WTC11 (cell line): ENCODE results near the gene RRP36. TPM values are rescaled to one million over a fixed set of nuclear protein-coding genes. Genes with fewer than 3 reads are reported as not detected.

ENCODE experiments used
- ATAC-seq: fragments of 200-7000 bp; cut with Tn5 transposase; 2 replicates; pipeline ENCODE4 v1.10.0; 2021; ENCODE audit warnings: mild to moderate bottlenecking, moderate library complexity
- CTCF ChIA-PET: fragments of 300-600 bp; sonication (Branson Sonifier 250); formaldehyde crosslinking; loops from one replicate; lab custom pipeline; 2021; ENCODE audit warnings: antibody characterized with exemption; lab: Charles Lee
- POLR2A ChIA-PET: fragments of 350-600 bp; sonication (Branson Sonifier 250); formaldehyde crosslinking; loops from one replicate; lab custom pipeline; 2021; ENCODE audit warnings: antibody characterized with exemption; lab: Charles Lee
- DNase-seq: peaks from one replicate; pipeline ENCODE4 v3.0.0; 2021; ENCODE audit warnings: low spot score
- H3K27ac Mint-ChIP-seq: 2 replicates; pipeline ENCODE4 v1.8.0; 2021; ENCODE audit warnings: mixed read lengths
- H3K27me3 Mint-ChIP-seq: 2 replicates; pipeline ENCODE4 v1.8.0; 2021; ENCODE audit warnings: low read depth, mild to moderate bottlenecking, moderate library complexity, mixed read lengths
- H3K36me3 Mint-ChIP-seq: 2 replicates; pipeline ENCODE4 v1.8.0; 2021; ENCODE audit warnings: mixed read lengths
- H3K4me1 Mint-ChIP-seq: 2 replicates; pipeline ENCODE4 v1.8.0; 2022; ENCODE audit warnings: mixed read lengths
- H3K4me3 Mint-ChIP-seq: 2 replicates; pipeline ENCODE4 v1.8.0; 2021; ENCODE audit warnings: mild to moderate bottlenecking, moderate library complexity, mixed read lengths
- H3K9me3 Mint-ChIP-seq: 2 replicates; pipeline ENCODE4 v1.8.0; 2021; ENCODE audit warnings: mixed read lengths
- AR ChIP-seq: fragments of 250-450 bp; sonication (Bioruptor Pico); IDR thresholded peaks from 2 replicates; pipeline ENCODE4 v1.9.0; 2021; ENCODE audit warnings: mild to moderate bottlenecking
- ATF1 ChIP-seq: sonication (generic); formaldehyde crosslinking; IDR thresholded peaks from 2 replicates; pipeline ENCODE4 v1.8.1; 2023; ENCODE audit warnings: mild to moderate bottlenecking, moderate library complexity, missing genetic modification reagents
- CBFB ChIP-seq: sonication (generic); formaldehyde crosslinking; IDR thresholded peaks from 2 replicates; pipeline ENCODE4 v1.8.1; 2022; ENCODE audit warnings: mild to moderate bottlenecking, low read depth, missing genetic modification reagents
- EMX1 ChIP-seq: fragments of 250-450 bp; sonication (Bioruptor Pico); IDR thresholded peaks from 2 replicates; pipeline ENCODE4 v1.8.0; 2021; ENCODE audit warnings: mild to moderate bottlenecking
- FOXK1 ChIP-seq: sonication (generic); formaldehyde crosslinking; IDR thresholded peaks from 2 replicates; pipeline ENCODE4 v1.8.0; 2022; ENCODE audit warnings: mild to moderate bottlenecking, moderate library complexity, missing genetic modification reagents
- GRHL2 ChIP-seq: fragments of 250-450 bp; sonication (Bioruptor Pico); IDR thresholded peaks from 2 replicates; pipeline ENCODE4 v1.8.0; 2022; ENCODE audit warnings: mild to moderate bottlenecking, moderate library complexity; ENCODE audit not compliant: insufficient replicate concordance, severe bottlenecking
- HMGA2 ChIP-seq: fragments of 250-450 bp; sonication (Bioruptor Pico); IDR thresholded peaks from 2 replicates; pipeline ENCODE4 v1.4.0; 2021; ENCODE audit warnings: mild to moderate bottlenecking, moderate library complexity
- HMGXB4 ChIP-seq: sonication (generic); formaldehyde crosslinking; IDR thresholded peaks from 2 replicates; pipeline ENCODE4 v1.8.1; 2023; ENCODE audit warnings: mild to moderate bottlenecking, moderate library complexity, missing genetic modification reagents
- JAZF1 ChIP-seq: fragments of 250-450 bp; sonication (Bioruptor Pico); IDR thresholded peaks from 2 replicates; pipeline ENCODE4 v1.9.0; 2021; ENCODE audit warnings: moderate library complexity, mild to moderate bottlenecking, inconsistent platforms
- MXD4 ChIP-seq: fragments of 250-450 bp; sonication (Bioruptor Pico); IDR thresholded peaks from 2 replicates; pipeline ENCODE4 v1.8.0; 2021; ENCODE audit warnings: mild to moderate bottlenecking, moderate library complexity, borderline replicate concordance
- MYBL2 ChIP-seq: sonication (generic); formaldehyde crosslinking; IDR thresholded peaks from 2 replicates; pipeline ENCODE4 v1.8.1; 2023; ENCODE audit warnings: mild to moderate bottlenecking, moderate library complexity, missing genetic modification reagents
- NR3C1 ChIP-seq: sonication (generic); formaldehyde crosslinking; conservative IDR thresholded peaks from 2 replicates; pipeline ENCODE4 v1.8.1; 2023; ENCODE audit warnings: low read depth, mild to moderate bottlenecking, missing genetic modification reagents
- TCF7 ChIP-seq: sonication (generic); formaldehyde crosslinking; IDR thresholded peaks from 2 replicates; pipeline ENCODE4 v1.8.0; 2022; ENCODE audit warnings: mild to moderate bottlenecking, low read depth, missing genetic modification reagents, moderate library complexity
- TEAD1 ChIP-seq: sonication (generic); formaldehyde crosslinking; IDR thresholded peaks from 2 replicates; pipeline ENCODE4 v1.8.0; 2022; ENCODE audit warnings: mild to moderate bottlenecking, missing genetic modification reagents
- TEAD4 ChIP-seq: sonication (generic); formaldehyde crosslinking; IDR thresholded peaks from 2 replicates; pipeline ENCODE4 v1.8.0; 2022; ENCODE audit warnings: mild to moderate bottlenecking, missing genetic modification reagents
- USF1 ChIP-seq: sonication (generic); formaldehyde crosslinking; IDR thresholded peaks from 2 replicates; pipeline ENCODE4 v1.8.0; 2022; ENCODE audit warnings: mild to moderate bottlenecking, missing genetic modification reagents
- ZMAT4 ChIP-seq: fragments of 250-450 bp; sonication (Bioruptor Pico); IDR thresholded peaks from 2 replicates; pipeline ENCODE4 v1.9.0; 2021; ENCODE audit warnings: mild to moderate bottlenecking
- ZNF317 ChIP-seq: sonication (generic); formaldehyde crosslinking; IDR thresholded peaks from 2 replicates; pipeline ENCODE4 v1.8.1; 2023; ENCODE audit warnings: low read depth, mild to moderate bottlenecking, moderate library complexity, missing genetic modification reagents, borderline replicate concordance
- ZNF396 ChIP-seq: fragments of 250-450 bp; sonication (Bioruptor Pico); IDR thresholded peaks from 2 replicates; pipeline ENCODE4 v1.8.0; 2021; ENCODE audit warnings: mild to moderate bottlenecking, moderate library complexity, borderline replicate concordance
- total RNA-seq: library from RNA; stranded (reverse); gene quantifications from 3 replicates; pipeline ENCODE4 v1.2.3, GENCODE V29; 2021
- TF ChIP-seq, protein P1 (sequence below): fragments of 250-450 bp; sonication (Bioruptor Pico); IDR thresholded peaks from 2 replicates; pipeline ENCODE4 v1.9.0; 2021; ENCODE audit warnings: mild to moderate bottlenecking, borderline replicate concordance
- TF ChIP-seq, protein P2 (sequence below): sonication (generic); formaldehyde crosslinking; IDR thresholded peaks from 2 replicates; pipeline ENCODE4 v1.8.1; 2022; ENCODE audit warnings: missing genetic modification reagents, borderline replicate concordance

RRP36 gene
- total RNA-seq, 1 experiment from 2014 or later: 81.0 TPM

DNA sequence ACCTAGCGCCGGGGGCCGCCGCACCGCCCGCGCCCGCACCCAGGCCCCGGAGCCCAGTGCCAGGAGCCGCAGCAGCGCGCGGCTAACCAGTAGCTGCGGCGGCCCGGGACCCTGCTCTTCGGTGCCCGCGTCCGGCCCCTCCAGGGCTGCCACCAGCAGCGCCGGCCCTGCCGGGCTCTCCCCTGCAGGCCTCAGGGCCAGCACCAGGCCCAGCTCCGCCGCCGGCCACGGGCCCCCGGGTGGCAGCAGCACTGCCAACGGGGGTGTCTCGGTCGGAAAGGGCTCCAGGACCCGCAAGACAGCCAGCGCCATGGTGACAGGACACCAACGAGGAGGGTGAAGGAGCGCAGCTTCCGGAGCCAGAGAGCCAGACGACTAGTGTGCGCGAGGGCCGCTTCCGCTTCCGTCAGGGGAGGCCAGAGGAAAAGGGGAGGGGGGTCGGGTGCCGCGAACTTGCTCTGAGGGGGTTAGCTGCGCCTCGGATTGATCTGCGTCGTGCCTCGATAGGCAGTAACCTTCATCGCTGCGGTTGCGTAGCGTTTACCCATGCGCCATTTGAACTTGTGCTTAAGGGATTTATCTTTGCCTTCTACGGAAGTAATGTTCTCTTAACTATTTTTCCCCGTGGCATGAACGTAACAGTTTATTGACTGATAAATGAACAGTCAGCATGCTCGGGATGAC is 42.4 kb upstream of the RRP36 start, which contains the start of gene PEX6 (continued):
- TF ChIP-seq NR3C1 (CRISPR knock-in tag): no peak
- TF ChIP-seq FOXK1 (CRISPR knock-in tag): 0 out of 2 replicates have a peak, but pooled peaks have one; percentile 23
- 0 out of 2 replicates have a peak, but pooled peaks have one; percentile 30 for TF ChIP-seq TEAD1 (CRISPR knock-in tag)
- no peak for TF ChIP-seq HMGA2 (CRISPR knock-in tag)
- peak; percentile 50; the same call in 1 of the 2 replicates for TF ChIP-seq USF1 (CRISPR knock-in tag)
- no peak for TF ChIP-seq CBFB (CRISPR knock-in tag)
- TF ChIP-seq MXD4 (CRISPR knock-in tag): no peak
- TF ChIP-seq HMGXB4 (CRISPR knock-in tag): peak; percentile 85; the same call in 1 of the 2 replicates
- TF ChIP-seq EMX1: no peak

DNA sequence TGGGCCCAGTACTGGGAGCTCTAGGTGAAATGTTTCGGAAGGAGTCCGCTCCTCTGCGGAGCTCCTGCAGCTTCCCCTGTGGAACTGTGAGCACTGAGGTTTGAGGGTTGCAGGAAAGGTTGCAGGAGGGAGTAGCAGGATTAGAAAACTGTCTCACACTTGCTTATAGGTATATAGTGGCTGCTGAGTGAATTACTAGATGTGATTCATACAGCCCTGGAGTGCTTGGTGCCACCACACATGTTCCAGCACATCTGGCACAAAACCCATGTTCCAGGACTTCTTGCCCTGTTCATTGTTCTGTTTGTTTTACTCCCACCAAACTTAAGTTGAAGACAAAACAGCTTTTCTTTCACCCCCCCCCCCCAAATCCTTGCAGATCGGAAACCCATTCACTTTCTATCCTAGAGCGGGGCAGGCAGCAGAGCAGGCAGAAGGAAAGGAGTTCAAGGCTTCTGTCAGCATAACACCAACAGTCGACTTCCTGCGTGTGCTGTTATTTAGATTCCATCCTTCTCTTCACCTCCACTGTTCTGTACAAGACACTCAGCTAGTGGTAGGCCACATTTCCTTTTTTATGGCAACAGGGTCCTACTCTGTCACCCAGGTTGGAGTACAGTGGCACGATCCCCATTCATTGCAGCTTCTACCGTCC is 41.8 kb upstream of the RRP36 start:
- Mint-ChIP-seq H3K27ac (peak overlapping the region; percentile 98), H3K4me1 (peaks cover 22% of the 10 kb centered on the region), H3K4me3 (peak overlapping the region; percentile 91), H3K36me3 (no peaks in the 10 kb centered on the region), H3K27me3 (no peaks in the 10 kb centered on the region), H3K9me3 (no peaks in the 10 kb centered on the region)
- no peak for DNase-seq
- POLR2A ChIA-PET: interaction anchor here (0.6 to 1.9 kb wide), 10 partner anchors 14 to 73 kb away, joined by 3 to 11 read pairs (median 3); partner anchors contain the start of genes CNPY3 and GNMT
- 0 out of 2 replicates have a peak, but pooled peaks have one; percentile 0 for ATAC-seq
- CTCF ChIA-PET: interaction anchor here (1.1 to 3.7 kb wide), 10 partner anchors 11 to 164 kb away, joined by 3 to 19 read pairs (median 5); partner anchors contain the start of genes GNMT, KLHDC3 and MEA1
- TF ChIP-seq CBFB (CRISPR knock-in tag) (no peak), ZNF317 (CRISPR knock-in tag) (no peak), TCF7 (CRISPR knock-in tag) (no peak), AR (CRISPR knock-in tag) (no peak), GRHL2 (CRISPR knock-in tag) (no peak), TEAD4 (CRISPR knock-in tag) (no peak), HMGA2 (CRISPR knock-in tag) (no peak), JAZF1 (no peak), USF1 (CRISPR knock-in tag) (no peak), ATF1 (CRISPR knock-in tag) (no peak), MYBL2 (CRISPR knock-in tag) (no peak), ZNF396 (CRISPR knock-in tag) (no peak), ZMAT4 (CRISPR knock-in tag) (no peak)
- TF ChIP-seq, protein P1, sequence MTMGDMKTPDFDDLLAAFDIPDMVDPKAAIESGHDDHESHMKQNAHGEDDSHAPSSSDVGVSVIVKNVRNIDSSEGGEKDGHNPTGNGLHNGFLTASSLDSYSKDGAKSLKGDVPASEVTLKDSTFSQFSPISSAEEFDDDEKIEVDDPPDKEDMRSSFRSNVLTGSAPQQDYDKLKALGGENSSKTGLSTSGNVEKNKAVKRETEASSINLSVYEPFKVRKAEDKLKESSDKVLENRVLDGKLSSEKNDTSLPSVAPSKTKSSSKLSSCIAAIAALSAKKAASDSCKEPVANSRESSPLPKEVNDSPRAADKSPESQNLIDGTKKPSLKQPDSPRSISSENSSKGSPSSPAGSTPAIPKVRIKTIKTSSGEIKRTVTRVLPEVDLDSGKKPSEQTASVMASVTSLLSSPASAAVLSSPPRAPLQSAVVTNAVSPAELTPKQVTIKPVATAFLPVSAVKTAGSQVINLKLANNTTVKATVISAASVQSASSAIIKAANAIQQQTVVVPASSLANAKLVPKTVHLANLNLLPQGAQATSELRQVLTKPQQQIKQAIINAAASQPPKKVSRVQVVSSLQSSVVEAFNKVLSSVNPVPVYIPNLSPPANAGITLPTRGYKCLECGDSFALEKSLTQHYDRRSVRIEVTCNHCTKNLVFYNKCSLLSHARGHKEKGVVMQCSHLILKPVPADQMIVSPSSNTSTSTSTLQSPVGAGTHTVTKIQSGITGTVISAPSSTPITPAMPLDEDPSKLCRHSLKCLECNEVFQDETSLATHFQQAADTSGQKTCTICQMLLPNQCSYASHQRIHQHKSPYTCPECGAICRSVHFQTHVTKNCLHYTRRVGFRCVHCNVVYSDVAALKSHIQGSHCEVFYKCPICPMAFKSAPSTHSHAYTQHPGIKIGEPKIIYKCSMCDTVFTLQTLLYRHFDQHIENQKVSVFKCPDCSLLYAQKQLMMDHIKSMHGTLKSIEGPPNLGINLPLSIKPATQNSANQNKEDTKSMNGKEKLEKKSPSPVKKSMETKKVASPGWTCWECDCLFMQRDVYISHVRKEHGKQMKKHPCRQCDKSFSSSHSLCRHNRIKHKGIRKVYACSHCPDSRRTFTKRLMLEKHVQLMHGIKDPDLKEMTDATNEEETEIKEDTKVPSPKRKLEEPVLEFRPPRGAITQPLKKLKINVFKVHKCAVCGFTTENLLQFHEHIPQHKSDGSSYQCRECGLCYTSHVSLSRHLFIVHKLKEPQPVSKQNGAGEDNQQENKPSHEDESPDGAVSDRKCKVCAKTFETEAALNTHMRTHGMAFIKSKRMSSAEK: no peak
- TF ChIP-seq, protein P2, sequence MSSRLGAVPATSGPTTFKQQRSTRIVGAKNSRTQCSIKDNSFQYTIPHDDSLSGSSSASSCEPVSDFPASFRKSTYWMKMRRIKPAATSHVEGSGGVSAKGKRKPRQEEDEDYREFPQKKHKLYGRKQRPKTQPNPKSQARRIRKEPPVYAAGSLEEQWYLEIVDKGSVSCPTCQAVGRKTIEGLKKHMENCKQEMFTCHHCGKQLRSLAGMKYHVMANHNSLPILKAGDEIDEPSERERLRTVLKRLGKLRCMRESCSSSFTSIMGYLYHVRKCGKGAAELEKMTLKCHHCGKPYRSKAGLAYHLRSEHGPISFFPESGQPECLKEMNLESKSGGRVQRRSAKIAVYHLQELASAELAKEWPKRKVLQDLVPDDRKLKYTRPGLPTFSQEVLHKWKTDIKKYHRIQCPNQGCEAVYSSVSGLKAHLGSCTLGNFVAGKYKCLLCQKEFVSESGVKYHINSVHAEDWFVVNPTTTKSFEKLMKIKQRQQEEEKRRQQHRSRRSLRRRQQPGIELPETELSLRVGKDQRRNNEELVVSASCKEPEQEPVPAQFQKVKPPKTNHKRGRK (CRISPR knock-in tag): no peak
